IPS-15b (cell line): Measurements from ENCODE around the gene TXLNB.

Experiments
- H3K27me3 ChIP-seq: one replicate; pipeline ENCODE4 v1.6.1; 2013; ENCODE audit warnings: low read length; ENCODE audit not compliant: control insufficient read depth, insufficient read depth
- H3K36me3 ChIP-seq: one replicate; pipeline ENCODE4 v1.6.1; 2013; ENCODE audit warnings: low read length; ENCODE audit not compliant: control insufficient read depth, insufficient read depth
- H3K4me1 ChIP-seq: one replicate; pipeline ENCODE4 v1.6.1; 2013; ENCODE audit warnings: mild to moderate bottlenecking, low read length; ENCODE audit not compliant: control insufficient read depth, insufficient read depth
- H3K4me3 ChIP-seq: one replicate; pipeline ENCODE4 v1.5.1; 2013; ENCODE audit warnings: low read depth, low read length
- H3K9ac ChIP-seq: one replicate; pipeline ENCODE4 v1.6.1; 2013; ENCODE audit warnings: low read depth, mild to moderate bottlenecking, low read length
- H3K9me3 ChIP-seq: one replicate; pipeline ENCODE4 v1.6.1; 2013; ENCODE audit warnings: mild to moderate bottlenecking, low read length; ENCODE audit not compliant: control insufficient read depth, insufficient read depth

TXLNB gene

DNA sequence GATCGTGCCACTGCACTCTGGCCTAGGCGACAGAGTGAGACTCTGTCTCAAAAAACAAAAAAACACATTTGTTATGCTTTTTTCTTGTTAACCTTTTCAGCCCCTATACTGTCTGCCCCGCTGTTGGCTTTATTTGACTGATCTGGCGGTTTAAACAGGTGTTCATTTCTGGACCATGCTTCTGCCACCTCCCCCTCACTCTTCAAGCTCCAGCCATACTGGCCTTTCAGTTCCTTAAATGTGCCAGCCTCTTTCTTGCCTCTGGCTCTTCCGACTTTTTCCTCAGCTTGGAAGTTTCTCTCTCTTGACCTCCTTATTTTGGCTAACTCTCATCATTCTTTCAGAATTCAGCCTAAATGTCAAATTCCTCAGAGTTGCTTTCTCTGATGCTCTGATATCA is 35.2 kb upstream of the TXLNB start:
- Histone ChIP-seq H3K4me1 (peaks cover 3% of the 10 kb centered on the region), H3K27me3 (no peaks in the 10 kb centered on the region), H3K9me3 (no peaks in the 10 kb centered on the region), H3K9ac (no peak overlapping the region), H3K36me3 (no peaks in the 10 kb centered on the region), H3K4me3 (no peak overlapping the region)

DNA sequence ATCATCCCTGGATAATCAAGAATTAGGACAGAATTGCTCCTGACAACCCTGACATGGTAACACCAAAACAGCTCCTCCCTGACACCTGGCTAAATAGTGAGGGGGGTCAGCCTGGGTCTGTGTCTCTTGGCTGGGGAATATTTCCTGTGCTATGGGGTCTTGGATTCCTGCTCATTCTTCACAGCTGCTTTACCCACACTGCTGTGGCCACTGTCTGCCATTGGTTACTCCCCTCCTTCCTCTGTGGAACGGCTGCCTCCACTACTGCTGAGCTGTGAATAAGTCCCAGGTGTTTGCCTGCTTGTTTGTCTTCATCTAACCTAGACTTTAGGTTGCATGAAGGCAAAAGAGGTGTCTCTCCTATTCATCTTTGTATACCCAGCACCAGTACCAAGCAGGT is 33.9 kb upstream of the TXLNB start:
- H3K4me1 ChIP-seq, result peaks cover 3% of the 10 kb centered on the region
- no peak overlapping the region for H3K9ac ChIP-seq
- no peaks in the 10 kb centered on the region for H3K9me3 ChIP-seq
- H3K27me3 ChIP-seq, result no peaks in the 10 kb centered on the region
- H3K36me3 ChIP-seq, result no peaks in the 10 kb centered on the region
- no peak overlapping the region for H3K4me3 ChIP-seq

DNA sequence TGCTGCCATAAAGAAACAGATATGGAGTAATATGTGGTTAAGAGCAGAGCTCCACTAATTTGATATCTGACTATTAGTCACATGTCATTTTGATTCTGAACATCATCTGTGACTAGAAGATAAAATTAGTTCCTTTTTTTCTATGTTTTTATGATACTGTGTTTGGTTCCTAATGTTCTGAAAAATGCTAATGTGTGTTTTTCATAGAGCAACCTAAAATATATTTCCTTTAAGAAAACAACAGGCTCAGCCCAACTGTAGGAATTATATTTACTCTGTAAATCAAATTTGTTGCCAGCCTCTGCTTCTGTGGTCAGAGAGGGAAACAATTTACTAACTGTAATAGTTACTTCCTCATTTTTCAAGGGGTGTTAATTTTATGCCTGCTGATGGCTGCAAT is 33.3 kb upstream of the TXLNB start:
- H3K4me3 ChIP-seq, result no peak overlapping the region
- no peak overlapping the region for H3K9ac ChIP-seq
- no peaks in the 10 kb centered on the region for H3K36me3 ChIP-seq
- H3K27me3 ChIP-seq, result no peaks in the 10 kb centered on the region
- no peaks in the 10 kb centered on the region for H3K9me3 ChIP-seq
- peaks cover 3% of the 10 kb centered on the region for H3K4me1 ChIP-seq

DNA sequence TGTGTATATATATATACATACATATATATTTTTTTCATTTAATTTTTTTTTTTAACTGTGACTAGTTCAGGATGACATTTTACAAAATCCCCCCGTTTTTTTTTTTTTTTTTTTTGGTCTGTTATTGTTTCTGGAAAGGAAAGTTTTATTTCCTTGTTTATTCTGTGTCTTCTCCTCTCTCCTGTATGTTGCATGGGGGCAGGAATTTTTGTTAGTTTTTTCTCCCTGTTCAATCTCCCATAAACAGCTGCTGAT is 32.4 kb upstream of the TXLNB start:
- Histone ChIP-seq H3K4me3 (no peak overlapping the region), H3K9ac (no peak overlapping the region), H3K9me3 (no peaks in the 10 kb centered on the region), H3K4me1 (peaks cover 3% of the 10 kb centered on the region), H3K36me3 (no peaks in the 10 kb centered on the region), H3K27me3 (no peaks in the 10 kb centered on the region)

DNA sequence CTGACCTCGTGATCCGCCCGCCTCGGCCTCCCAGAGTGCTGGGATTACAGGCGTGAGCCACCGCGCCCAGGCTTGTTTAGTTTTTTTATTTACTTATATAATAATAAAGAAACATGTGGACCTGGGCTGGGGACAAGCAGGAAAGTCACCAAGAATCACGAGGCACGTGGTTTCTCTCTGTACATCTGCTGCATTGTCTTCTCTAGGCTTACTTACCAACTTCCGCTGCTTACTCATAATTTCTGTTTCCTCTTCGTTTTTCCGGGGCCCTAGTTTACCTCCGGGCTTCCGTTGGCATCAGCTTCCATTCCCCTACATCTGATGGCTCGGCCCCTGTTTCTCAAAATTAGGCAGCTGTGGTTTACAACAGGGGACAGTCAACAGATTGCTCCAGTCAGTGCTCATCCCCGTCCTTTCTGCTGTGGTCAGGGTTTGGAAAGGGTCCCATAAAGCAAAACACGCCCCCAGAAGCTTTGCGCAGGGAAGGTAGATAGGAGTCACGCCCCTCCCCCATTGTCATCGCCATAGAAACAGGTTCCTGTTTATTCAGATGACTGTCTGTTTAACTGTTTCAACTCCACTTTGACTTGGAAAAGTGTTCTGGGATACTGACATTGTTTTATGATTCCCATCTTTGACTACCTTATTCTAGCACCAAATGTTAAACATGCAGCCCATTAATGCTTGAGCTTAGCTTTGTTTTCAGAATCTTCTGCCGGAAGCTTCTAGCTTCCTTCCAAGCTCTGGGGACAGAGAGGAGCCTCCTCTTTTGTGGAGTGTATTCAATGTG is 31.9 kb upstream of the TXLNB start:
- peaks cover 3% of the 10 kb centered on the region for H3K4me1 ChIP-seq
- H3K4me3 ChIP-seq, result no peak overlapping the region
- H3K9me3 ChIP-seq, result no peaks in the 10 kb centered on the region
- no peaks in the 10 kb centered on the region for H3K27me3 ChIP-seq
- H3K9ac ChIP-seq, result no peak overlapping the region
- no peaks in the 10 kb centered on the region for H3K36me3 ChIP-seq

DNA sequence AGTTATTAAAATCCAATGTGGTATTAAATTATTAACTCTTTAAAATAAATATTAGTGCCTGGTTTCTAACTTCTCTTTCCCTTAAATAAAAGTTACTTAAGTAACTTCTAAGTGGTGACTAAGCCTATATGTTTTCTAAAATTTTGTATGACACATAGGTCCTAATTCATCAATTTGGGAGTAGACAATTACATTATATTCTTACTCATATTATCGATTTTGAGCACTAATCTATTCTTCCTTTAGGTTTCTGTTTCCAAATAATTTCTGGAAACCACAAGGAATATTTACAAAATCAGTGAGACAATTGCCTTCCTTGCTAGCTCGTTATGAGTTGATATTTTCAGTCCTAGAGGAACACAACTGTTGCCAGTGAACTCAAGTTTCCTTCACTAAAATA is 28.3 kb upstream of the TXLNB start:
- Histone ChIP-seq H3K9me3 (no peaks in the 10 kb centered on the region), H3K9ac (no peak overlapping the region), H3K4me1 (peaks cover 3% of the 10 kb centered on the region), H3K27me3 (no peaks in the 10 kb centered on the region), H3K4me3 (no peak overlapping the region), H3K36me3 (no peaks in the 10 kb centered on the region)

DNA sequence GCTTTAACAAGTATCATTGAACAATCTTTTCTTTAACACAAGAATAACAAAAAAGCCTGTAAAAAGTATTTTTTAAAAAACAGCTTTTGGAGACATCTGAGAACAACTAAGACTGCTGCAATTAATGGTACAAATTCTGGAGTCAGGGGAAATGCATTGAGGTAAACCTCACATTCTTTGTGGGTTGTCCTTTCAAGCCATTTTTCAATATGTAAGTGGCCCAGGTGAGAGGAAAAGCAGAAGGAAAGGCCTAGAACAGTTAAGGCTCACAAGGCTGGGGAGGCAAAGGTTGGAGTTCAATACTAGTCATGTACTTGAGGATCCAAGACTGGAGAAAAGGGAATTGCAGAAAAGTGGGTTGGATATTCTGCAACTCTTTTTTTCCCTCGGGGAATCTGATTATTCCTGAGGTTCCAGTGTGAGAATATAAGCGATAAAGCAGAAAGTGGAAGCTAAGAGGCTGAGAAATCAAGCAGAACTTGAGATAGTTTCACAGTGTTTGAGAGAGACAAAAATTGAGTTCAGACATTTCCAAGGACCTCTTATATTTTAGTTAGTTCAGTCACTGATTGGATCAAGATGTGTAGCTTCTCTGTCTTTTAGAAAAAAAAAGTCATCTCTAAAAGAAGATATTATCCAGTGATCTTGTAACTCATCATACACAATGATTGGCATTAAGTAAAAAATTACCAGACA is 25.0 kb upstream of the TXLNB start:
- Histone ChIP-seq H3K4me1 (peaks cover 13% of the 10 kb centered on the region), H3K9ac (no peak overlapping the region), H3K36me3 (no peaks in the 10 kb centered on the region), H3K9me3 (no peaks in the 10 kb centered on the region), H3K27me3 (no peaks in the 10 kb centered on the region), H3K4me3 (no peak overlapping the region)

DNA sequence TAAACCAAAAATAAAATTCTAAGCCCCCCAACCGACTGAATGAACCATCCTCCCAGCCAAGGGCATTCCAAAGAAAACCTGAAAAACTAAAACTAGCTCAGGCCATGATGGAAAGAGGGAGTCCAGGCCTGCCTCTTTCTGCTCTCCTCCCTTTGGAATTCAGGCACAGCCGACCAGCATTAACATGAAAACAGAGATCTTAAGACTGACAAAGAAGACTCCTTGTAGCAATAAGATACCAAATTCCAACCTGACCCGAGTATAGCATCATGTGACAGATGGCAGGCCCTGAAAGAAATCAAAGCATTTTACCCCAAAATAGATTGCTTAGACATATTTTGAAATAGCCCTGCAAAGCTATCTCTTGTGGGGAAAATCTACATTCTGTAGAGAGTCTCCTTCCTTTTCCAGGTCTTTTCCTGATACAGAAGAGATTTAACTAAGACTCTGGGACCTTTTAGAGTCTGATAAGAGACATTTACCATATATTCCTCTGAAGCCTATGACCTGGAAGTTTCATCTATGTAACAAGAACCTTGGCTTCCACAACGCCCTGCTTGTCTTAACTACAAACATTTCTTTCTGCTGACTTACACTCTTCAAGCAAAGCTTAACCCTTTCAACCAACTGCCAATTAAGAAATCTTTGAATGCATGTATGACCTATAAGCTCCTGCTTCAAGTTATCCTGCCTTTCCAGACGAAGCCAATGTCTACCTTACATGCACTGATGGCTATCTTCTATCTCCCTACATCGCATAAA is 22.2 kb upstream of the TXLNB start:
- Histone ChIP-seq H3K36me3 (no peaks in the 10 kb centered on the region), H3K4me1 (peaks cover 13% of the 10 kb centered on the region), H3K4me3 (no peak overlapping the region), H3K9ac (peak overlapping the region; percentile 19), H3K9me3 (no peaks in the 10 kb centered on the region), H3K27me3 (no peaks in the 10 kb centered on the region)

DNA sequence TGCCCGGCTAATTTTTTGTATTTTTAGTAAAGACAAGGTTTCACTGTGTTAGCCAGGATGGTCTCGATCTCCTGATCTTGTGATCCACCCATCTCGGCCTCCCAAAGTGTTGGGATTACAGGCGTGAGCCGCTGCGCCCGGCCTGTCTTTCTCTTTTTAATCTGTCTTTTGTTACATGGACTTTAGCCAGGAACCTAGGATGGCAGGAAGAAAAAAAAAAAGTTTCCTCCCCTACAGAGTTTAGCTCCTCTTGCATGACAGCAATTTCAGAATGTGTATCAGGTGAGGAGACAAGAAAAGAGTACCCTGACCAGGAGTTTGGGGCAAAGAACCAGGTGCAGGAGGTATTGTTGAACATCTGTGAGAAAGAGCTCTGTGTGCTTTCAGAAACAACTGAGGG is 21.4 kb upstream of the TXLNB start:
- H3K27me3 ChIP-seq, result no peaks in the 10 kb centered on the region
- H3K4me1 ChIP-seq, result peaks cover 13% of the 10 kb centered on the region
- no peaks in the 10 kb centered on the region for H3K9me3 ChIP-seq
- H3K9ac ChIP-seq, result peak overlapping the region; percentile 26
- no peak overlapping the region for H3K4me3 ChIP-seq
- H3K36me3 ChIP-seq, result no peaks in the 10 kb centered on the region

DNA sequence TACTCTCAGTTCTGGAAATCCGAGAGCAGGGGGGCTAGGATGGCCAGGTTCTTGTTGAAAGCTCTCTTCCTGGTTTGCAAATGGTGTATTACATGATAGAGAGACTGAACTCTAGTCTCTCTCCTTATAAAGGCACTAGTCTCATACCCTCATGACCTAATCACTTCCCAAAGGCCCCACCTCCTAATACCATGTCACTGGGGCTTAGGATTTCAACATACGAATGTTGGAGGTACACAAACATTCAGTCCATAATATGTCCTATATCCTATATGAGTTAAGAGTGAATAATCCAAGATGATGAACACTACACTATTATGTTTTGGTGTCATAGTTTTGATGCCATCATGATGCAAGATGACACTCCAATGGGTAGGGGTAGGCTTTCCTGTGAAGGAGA is 20.0 kb upstream of the TXLNB start:
- Histone ChIP-seq H3K27me3 (no peaks in the 10 kb centered on the region), H3K9me3 (no peaks in the 10 kb centered on the region), H3K9ac (no peak overlapping the region), H3K4me3 (no peak overlapping the region), H3K36me3 (no peaks in the 10 kb centered on the region), H3K4me1 (peaks cover 13% of the 10 kb centered on the region)

DNA sequence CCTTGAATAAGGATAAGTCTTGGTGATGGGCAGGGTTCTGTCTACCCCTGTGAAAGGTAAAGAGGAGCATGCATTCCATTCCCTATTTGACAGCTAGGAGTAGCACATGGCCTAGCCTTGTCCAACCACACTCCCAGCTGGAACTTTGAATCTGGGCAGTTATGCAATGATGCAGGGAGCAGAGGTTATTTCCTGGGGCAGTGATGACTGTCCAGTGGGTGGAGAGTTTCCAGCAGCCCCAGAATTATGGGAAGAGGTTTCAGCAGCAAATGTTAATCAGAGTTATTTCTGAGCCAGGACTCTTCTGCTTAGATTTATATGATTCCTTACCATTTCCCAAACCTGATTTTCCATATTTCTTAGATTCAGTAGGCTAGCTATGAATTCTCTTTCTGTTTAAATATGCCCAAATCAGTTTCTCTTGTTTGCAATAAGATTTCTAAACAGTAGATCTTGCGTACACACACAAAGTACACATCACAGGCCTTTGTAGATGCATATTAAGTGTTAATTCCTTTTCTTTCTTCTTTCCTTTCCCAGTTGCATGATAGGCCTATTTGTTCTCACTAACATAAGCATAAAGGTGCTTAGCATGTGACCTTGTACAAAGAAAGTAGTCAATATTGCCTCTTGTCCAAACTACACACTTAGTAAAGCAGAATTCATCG is 17.3 kb upstream of the TXLNB start:
- no peaks in the 10 kb centered on the region for H3K9me3 ChIP-seq
- H3K27me3 ChIP-seq, result no peaks in the 10 kb centered on the region
- H3K9ac ChIP-seq, result no peak overlapping the region
- no peak overlapping the region for H3K4me3 ChIP-seq
- H3K4me1 ChIP-seq, result peaks cover 7% of the 10 kb centered on the region
- H3K36me3 ChIP-seq, result no peaks in the 10 kb centered on the region
